ENCODE data around the gene XNDC1N. TPM values are rescaled to one million over a fixed set of nuclear protein-coding genes. Genes with fewer than 3 reads are reported as not detected.
A peak's percentile ranks its signal among the peaks of the same experiment; 100 is the strongest.

The XNDC1N gene
- polyA plus RNA-seq, 2 of the 4 experiments (the other 2 are of a cell fraction) = 4.3 to 7.6 TPM

GRCh38 chr11:71955898-71956456 lies 27.6 kb upstream of the XNDC1N start (continued):
- TF ChIP-seq ZFP36 (IDR thresholded peaks at IDR 0.05; ENCODE audit: borderline replicate concordance, partially characterized antibody) = no peak
- TF ChIP-seq NR3C1 (IDR thresholded peaks at IDR 0.05) = no peak
- TF ChIP-seq MAZ (IDR thresholded peaks at IDR 0.05; ENCODE audit: borderline replicate concordance, low read depth, low read length) = no peak
- no peak for TF ChIP-seq ZC3H11A (IDR thresholded peaks at IDR 0.05)
- no peak for TF ChIP-seq CHD2 (IDR thresholded peaks at IDR 0.05; ENCODE audit: low read length, partially characterized antibody)
- TF ChIP-seq ELK1 (IDR thresholded peaks at IDR 0.05; ENCODE audit: low read depth, low read length) = no peak
- TF ChIP-seq ESRRA (IDR thresholded peaks at IDR 0.05; ENCODE audit: borderline replicate concordance, low read length) = no peak
- no peak for TF ChIP-seq JUNB (IDR thresholded peaks at IDR 0.05)
- TF ChIP-seq JUN (IDR thresholded peaks at IDR 0.05) = no peak

GRCh38 chr11:71951741-71952310 lies 23.4 kb upstream of the XNDC1N start:
- DNase-seq (ENCODE audit: low read depth in 1 of 2, low spot score in 1 of 2) = no peak
- TF ChIP-seq JUNB (IDR thresholded peaks at IDR 0.05) (no peak), RARB (CRISPR knock-in tag; IDR thresholded peaks at IDR 0.05) (no peak), CBX8 (IDR thresholded peaks at IDR 0.05) (no peak), ZC3H11A (IDR thresholded peaks at IDR 0.05) (no peak)
- H3K27ac ChIP-seq = no peak overlapping the region
- ATAC-seq = no peak
- H3K4me2 ChIP-seq = no peak overlapping the region
- H3K4me1 ChIP-seq = peaks cover 65% of the 10 kb centered on the region
- H3K4me3 ChIP-seq = no peak overlapping the region
- no peaks in the 10 kb centered on the region for H3K9me3 ChIP-seq
- WGBS (ENCODE audit: missing lambda C conversion rate) = 89% methylated on average over 4 of the region's 4 CpGs
- POLR2A ChIA-PET = no interaction called here
- CTCF ChIA-PET = interaction anchor here (0.6 to 1.1 kb wide), 2 partner anchors 19 to 26 kb away, joined by 3 to 4 read pairs; no protein-coding TSS in a partner anchor
- no peak for FAIRE-seq

- FAIRE-seq = no peak
- no peak for ATAC-seq
- Histone ChIP-seq H3K4me2 (peak overlapping the region; percentile 74), H3K9me3 (no peaks in the 10 kb centered on the region), H3K4me1 (peaks cover 69% of the 10 kb centered on the region), H3K4me3 (no peak overlapping the region), H3K27ac (peak overlapping the region; percentile 87 to 92)
- CTCF ChIA-PET = interaction anchor here (1.7 to 2.5 kb wide), 3 partner anchors 9 to 67 kb away, joined by 4 to 10 read pairs (median 6); no protein-coding TSS in a partner anchor
- POLR2A ChIA-PET = interaction anchor here (0.6 kb wide), 1 partner anchor 310 kb away, joined by 7 read pairs; no protein-coding TSS in a partner anchor
- TF ChIP-seq HOXB13 (CRISPR knock-in tag; IDR thresholded peaks at IDR 0.05; ENCODE audit: low read depth) (no peak), HDAC2 (IDR thresholded peaks at IDR 0.05) (no peak), POLR2A (IDR thresholded peaks at IDR 0.05; ENCODE audit: low read length) (no peak), HOXA7 (CRISPR knock-in tag; IDR thresholded peaks at IDR 0.05) (no peak), CTCF (IDR thresholded peaks at IDR 0.05) (no peak), MAX (IDR thresholded peaks at IDR 0.05) (no peak), KDM1A (IDR thresholded peaks at IDR 0.05; ENCODE audit: low read depth) (no peak), REST (IDR thresholded peaks at IDR 0.05) (no peak), CHD4 (IDR thresholded peaks at IDR 0.05; ENCODE audit: borderline replicate concordance) (no peak), EP300 (IDR thresholded peaks at IDR 0.05) (no peak), CEBPB (IDR thresholded peaks at IDR 0.05) (no peak), TFCP2L1 (CRISPR knock-in tag; IDR thresholded peaks at IDR 0.05) (no peak), ZFP36 (IDR thresholded peaks at IDR 0.05; ENCODE audit: borderline replicate concordance, partially characterized antibody) (no peak), MAFK (IDR thresholded peaks at IDR 0.05; ENCODE audit: partially characterized antibody) (no peak), JUN (IDR thresholded peaks at IDR 0.05) (no peak), ELK1 (IDR thresholded peaks at IDR 0.05; ENCODE audit: low read depth, low read length) (no peak), RNF2 (IDR thresholded peaks at IDR 0.05; ENCODE audit: borderline replicate concordance, low read depth) (no peak)
- DNase-seq (ENCODE audit: low read depth in 1 of 2, low spot score in 1 of 2) = no peak
- 90% methylated on average over 6 of the region's 6 CpGs for WGBS (ENCODE audit: missing lambda C conversion rate)
These were observed 20.6 kb upstream of the XNDC1N start for GRCh38 chr11:71949034-71949433.

All from A549 (cell line).